Measurements from ENCODE around the gene GTF2A1.

GTF2A1 gene

GRCh38 chr14:81133400-81133799, 87.4 kb downstream of the GTF2A1 start:
- no peak for DNase-seq (ENCODE audit: low read depth in 2 of 2)

GRCh38 chr14:81132468-81132867, 88.3 kb downstream of the GTF2A1 start:
- no peak for DNase-seq (ENCODE audit: low read depth in 2 of 2)

GRCh38 chr14:81129242-81129641, 91.5 kb downstream of the GTF2A1 start:
- DNase-seq (ENCODE audit: low read depth in 2 of 2) = no peak

GRCh38 chr14:81127785-81128184, 93.0 kb downstream of the GTF2A1 start:
- DNase-seq (ENCODE audit: low read depth in 2 of 2) = no peak

- DNase-seq (ENCODE audit: low read depth in 2 of 2) = no peak
Measured at GRCh38 chr14:81125536-81125935, 95.2 kb downstream of the GTF2A1 start.

Data from activated CD4-positive, alpha-beta T cell treated with anti-CD3 and anti-CD28 coated beads for 24 hours (primary cell).